Esophagus muscularis mucosa (tissue), 4 donors: Measurements from ENCODE around the gene F10. TPM values are rescaled to one million over a fixed set of nuclear protein-coding genes. Genes with fewer than 3 reads are reported as not detected.

Experiments
- DNase-seq: peaks from one replicate; pipeline ENCODE4 v3.0.0-alpha.2; 2017; ENCODE audit errors: extremely low spot score
- H3K27ac ChIP-seq, 4 donors: fragments of 200-600 bp; sonication (generic); replicated peaks in 1 of 4; 1 replicate in 3 of 4; 2 replicates in 1 of 4; pipeline ENCODE4 v1.5.1; 2016 to 2019; ENCODE audit warnings: mild to moderate bottlenecking in 1 of 4
- H3K27me3 ChIP-seq, 4 donors: fragments of 200-600 bp; sonication (generic); one replicate each; pipeline versions ENCODE4 v1.5.1 to v1.6.0; 2016 to 2019
- H3K36me3 ChIP-seq, 4 donors: fragments of 200-600 bp; sonication (generic); one replicate each; pipeline ENCODE4 v1.5.1; 2016 to 2019
- H3K4me1 ChIP-seq, 4 donors: fragments of 200-600 bp; sonication (generic); one replicate each; pipeline ENCODE4 v1.5.1; 2016 to 2019
- H3K4me3 ChIP-seq, 4 donors: fragments of 200-600 bp; sonication (generic); 1 replicate in 2 of 4; 2 replicates in 2 of 4; pipeline ENCODE4 v1.5.1; 2016 to 2019; ENCODE audit warnings: mild to moderate bottlenecking in 4 of 4, moderate library complexity in 1 of 4
- H3K9me3 ChIP-seq, 4 donors: fragments of 200-600 bp; sonication (generic); 1 replicate in 3 of 4; 2 replicates in 1 of 4; pipeline ENCODE4 v1.5.1; 2016 to 2019
- EP300 ChIP-seq: sonication (generic); formaldehyde crosslinking; IDR thresholded peaks from one replicate; pipeline ENCODE4 v1.6.1; 2017; ENCODE audit warnings: antibody characterized with exemption
- POLR2A ChIP-seq: fragments of 450-650 bp; IDR thresholded peaks from one replicate; pipeline ENCODE4 v1.6.1; 2017; ENCODE audit warnings: antibody characterized with exemption, moderate library complexity, mild to moderate bottlenecking, low read depth
- POLR2AphosphoS5 ChIP-seq, 2 donors: sonication (generic); formaldehyde crosslinking; IDR thresholded peaks; one replicate each; pipeline ENCODE4 v1.6.1; 2017; ENCODE audit warnings: antibody characterized with exemption in 2 of 2
- WGBS: methylation state at CpG from one replicate; pipeline ENCODE4 v1.1.5; 2018; 5-methylcytosine and 5-hydroxymethylcytosine counted together
- intact Hi-C: fragments of 100-400 bp; cut with DNase I; formaldehyde crosslinking; loops from one replicate; pipeline ENCODE4 v1.15.1; 2023
- total RNA-seq, 4 donors: library from RNA; depleted of rRNA; stranded (reverse); fragments of >200 nt; gene quantifications; one replicate each; pipeline versions ENCODE4 v1.1.0 to v1.2.1, GENCODE V29; 2016
- TF ChIP-seq, protein P1 (sequence below), 3 experiments: fragments of 200-600 bp in 2 of 3; fragments of 450-650 bp in 1 of 3; sonication (generic) in 2 of 3; IDR thresholded peaks; one replicate each; pipeline ENCODE4 v1.5.1; 2017 to 2019; ENCODE audit warnings: antibody characterized with exemption in 3 of 3, mild to moderate bottlenecking in 2 of 3, moderate library complexity in 1 of 3

Gene F10
- total RNA-seq, 4 donors from 2014 or later = 4.6 to 20.5 (median 11.7) TPM

DNA sequence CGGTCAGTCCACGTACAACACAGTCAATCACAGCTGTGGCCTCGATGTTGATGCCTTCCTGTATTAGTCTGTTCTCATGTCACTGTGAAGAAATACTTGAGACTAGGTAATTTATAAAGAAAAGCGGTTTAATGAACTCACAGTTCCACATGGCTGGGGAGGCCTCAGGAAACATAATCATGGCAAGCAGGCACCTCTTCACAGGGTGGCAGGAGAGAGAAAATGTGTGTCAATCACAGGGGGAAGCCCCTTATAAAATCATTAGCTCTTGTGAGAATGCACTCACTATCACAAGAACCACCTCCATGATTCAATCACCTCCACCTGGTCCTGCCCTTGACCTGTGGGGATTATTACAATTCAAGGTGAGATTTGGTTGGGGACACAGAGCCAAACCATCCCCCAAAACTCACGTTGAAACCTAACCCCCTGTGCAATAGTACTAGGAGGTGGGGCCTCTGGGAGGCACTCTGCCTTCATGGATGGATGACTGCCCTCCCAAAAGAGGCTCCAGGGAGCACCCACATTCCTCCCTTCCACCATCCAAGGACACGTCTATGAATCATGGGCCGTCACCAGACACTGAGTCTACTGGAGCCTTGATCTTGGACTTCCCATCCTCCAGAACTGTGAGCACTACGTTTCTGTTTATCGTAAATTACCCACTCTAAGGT lies 33.5 kb downstream of the F10 start:
- no peak for TF ChIP-seq EP300
- no peak for TF ChIP-seq POLR2A
- no peak for TF ChIP-seq POLR2AphosphoS5 (IDR thresholded peaks at IDR 0.05)
- TF ChIP-seq, protein P1, sequence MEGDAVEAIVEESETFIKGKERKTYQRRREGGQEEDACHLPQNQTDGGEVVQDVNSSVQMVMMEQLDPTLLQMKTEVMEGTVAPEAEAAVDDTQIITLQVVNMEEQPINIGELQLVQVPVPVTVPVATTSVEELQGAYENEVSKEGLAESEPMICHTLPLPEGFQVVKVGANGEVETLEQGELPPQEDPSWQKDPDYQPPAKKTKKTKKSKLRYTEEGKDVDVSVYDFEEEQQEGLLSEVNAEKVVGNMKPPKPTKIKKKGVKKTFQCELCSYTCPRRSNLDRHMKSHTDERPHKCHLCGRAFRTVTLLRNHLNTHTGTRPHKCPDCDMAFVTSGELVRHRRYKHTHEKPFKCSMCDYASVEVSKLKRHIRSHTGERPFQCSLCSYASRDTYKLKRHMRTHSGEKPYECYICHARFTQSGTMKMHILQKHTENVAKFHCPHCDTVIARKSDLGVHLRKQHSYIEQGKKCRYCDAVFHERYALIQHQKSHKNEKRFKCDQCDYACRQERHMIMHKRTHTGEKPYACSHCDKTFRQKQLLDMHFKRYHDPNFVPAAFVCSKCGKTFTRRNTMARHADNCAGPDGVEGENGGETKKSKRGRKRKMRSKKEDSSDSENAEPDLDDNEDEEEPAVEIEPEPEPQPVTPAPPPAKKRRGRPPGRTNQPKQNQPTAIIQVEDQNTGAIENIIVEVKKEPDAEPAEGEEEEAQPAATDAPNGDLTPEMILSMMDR (IDR thresholded peaks at IDR 0.05) = no peak
- WGBS = 92% methylated on average over 8 of the region's 9 CpGs

DNA sequence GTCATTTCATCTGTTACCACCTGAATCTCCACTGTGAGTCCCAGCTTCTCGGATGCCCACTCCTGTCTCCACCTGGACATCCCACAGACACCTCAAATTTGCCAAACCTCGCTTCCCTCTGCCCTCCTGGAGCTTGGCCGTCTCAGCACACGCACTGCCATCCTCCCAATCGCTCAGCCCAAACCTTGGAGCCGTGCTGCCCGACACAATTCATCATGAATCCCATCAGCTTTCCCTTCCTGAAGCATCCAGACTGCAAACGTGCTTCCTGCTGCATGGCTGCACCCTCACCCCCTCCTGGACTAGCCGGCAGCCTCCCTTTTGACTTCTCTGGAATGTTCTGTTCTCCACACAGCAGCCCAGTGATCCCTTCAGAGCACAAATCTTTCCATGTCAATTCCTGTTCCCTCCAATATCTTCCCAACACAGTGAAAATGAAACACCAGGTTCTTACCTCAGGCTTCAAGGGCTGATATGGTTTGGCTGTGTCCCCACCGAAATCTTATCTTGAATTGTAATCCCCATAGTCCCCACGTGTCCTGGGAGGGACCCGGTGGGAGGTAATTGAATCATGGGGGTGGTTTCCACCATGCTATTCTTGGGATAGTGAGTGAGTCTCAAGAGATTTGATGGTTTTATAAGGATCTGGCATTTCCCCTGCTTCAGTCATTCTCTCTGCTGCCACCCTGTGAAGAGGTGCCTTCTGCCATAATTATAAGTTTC lies 34.8 kb downstream of the F10 start:
- Histone ChIP-seq H3K27ac (no peak overlapping the region), H3K36me3 (no peaks in the 10 kb centered on the region), H3K4me1 (peaks cover 13 to 20% (median 18%) of the 10 kb centered on the region in 4 donors), H3K27me3 (peaks cover 0 to 27% (median 5%) of the 10 kb centered on the region in 4 donors), H3K4me3 (no peak overlapping the region), H3K9me3 (no peaks in the 10 kb centered on the region)
- 68% methylated on average over 12 of the region's 12 CpGs for WGBS
- intact Hi-C loops = loop anchor here (10.0 kb wide), 1 partner anchor 327 kb away; no protein-coding TSS in a partner anchor
- DNase-seq = no peak
- TF ChIP-seq EP300 (no peak), POLR2AphosphoS5 (IDR thresholded peaks at IDR 0.05) (no peak)
- TF ChIP-seq, protein P1 (IDR thresholded peaks at IDR 0.05) = no peak

More for the DNA sequence above, 33.5 kb downstream of the F10 start:
- intact Hi-C loops = loop anchor here (2.0 to 10.0 kb wide), 2 partner anchors 53 to 329 kb away; partner anchors contain the start of genes CUL4A and PCID2
- Histone ChIP-seq H3K4me1 (peaks cover 18 to 25% (median 22%) of the 10 kb centered on the region in 4 donors), H3K27me3 (peaks cover 0 to 21% (median 2%) of the 10 kb centered on the region in 4 donors), H3K4me3 (no peak overlapping the region), H3K36me3 (no peaks in the 10 kb centered on the region), H3K27ac (no peak overlapping the region), H3K9me3 (no peaks in the 10 kb centered on the region)
- DNase-seq = no peak

DNA sequence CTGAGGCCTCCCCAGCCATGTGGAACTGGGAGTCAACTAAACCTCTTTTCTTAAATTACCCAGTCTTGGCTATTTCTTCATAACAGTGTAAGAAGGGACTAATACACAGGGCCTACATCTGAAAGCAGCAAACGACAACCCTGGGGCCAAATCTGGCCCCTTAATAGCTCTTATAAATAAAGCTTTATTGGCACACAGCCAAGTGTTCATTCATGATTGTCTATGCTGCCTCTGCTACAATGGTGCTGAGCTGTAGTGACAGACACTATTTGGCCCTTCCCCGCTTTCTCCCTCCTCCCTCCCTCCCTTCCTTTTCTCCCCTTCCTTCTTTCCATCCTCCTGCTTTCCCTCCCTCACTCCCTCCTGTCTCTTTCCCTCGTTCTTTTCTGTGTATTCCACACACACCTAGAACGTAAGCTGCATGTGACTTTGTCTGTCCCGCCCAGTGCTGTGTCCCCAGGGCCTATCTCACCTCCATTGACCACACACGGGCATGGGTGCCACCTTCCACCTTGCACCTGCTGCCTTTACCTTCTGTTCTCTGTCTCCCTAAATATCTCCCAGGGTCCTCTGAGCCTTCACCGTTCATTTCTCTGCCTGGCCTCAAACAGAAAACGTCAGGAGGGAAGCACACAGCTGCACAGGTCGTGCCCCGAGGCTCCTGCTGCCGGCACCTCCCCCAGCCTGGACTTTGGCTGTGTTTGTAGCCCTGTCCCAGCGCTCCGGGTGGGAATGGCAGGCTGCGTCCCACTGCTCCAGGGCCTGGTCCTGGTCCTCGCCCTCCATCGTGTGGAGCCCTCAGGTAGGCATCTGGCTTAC lies 35.5 kb downstream of the F10 start, which contains the start of gene PROZ:
PROZ (plus strand) TSS at position 720 of the 819 bp plus-strand sequence; CDS start at position 733, 13 bp downstream.
- DNase-seq = no peak
- no peak within 1 kb of the TSS for H3K27ac ChIP-seq
- H3K4me3 ChIP-seq = no peak within 1 kb of the TSS
- no peaks in the 10 kb centered on the region for H3K36me3 ChIP-seq
- TF ChIP-seq EP300 (no peak), POLR2A (no peak), POLR2AphosphoS5 (IDR thresholded peaks at IDR 0.05) (no peak)
- TF ChIP-seq, protein P1 (IDR thresholded peaks at IDR 0.05) = no peak
- intact Hi-C loops = loop anchor here (10.0 kb wide), 1 partner anchor 327 kb away; no protein-coding TSS in a partner anchor
- no peaks in the 10 kb centered on the region for H3K9me3 ChIP-seq
- peaks cover 0 to 33% (median 7%) of the 10 kb centered on the region in 4 donors for H3K27me3 ChIP-seq
- WGBS = 62% methylated on average over 11 of the region's 16 CpGs
- H3K4me1 ChIP-seq = peaks cover 6 to 12% (median 10%) of the 10 kb centered on the region in 4 donors

DNA sequence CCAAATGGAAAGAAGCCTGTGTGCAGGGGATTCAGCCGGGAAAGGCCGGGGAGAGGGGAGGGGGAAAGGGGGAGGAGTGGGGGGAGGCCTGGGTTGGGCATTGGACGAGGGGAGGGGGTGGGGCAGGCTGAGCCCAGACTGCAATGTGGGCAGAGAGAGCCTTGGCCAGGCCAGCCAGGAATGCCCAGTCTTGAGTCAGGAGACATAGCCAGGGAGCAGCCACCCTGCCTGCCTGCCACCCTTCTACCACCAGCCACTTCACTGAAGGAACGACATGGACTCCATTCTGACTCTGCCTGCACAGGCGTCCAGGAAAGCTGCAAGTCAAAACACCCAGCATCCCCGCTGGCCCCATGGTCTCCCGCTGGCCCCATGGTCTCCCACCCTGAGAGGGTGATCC lies 36.3 kb downstream of the F10 start:
- peaks cover 0 to 41% (median 10%) of the 10 kb centered on the region in 4 donors for H3K27me3 ChIP-seq
- DNase-seq = no peak
- H3K27ac ChIP-seq = no peak overlapping the region
- 66% methylated on average over 4 of the region's 7 CpGs for whole genome bisulfite sequencing
- H3K4me3 ChIP-seq = no peak overlapping the region
- TF ChIP-seq POLR2AphosphoS5 (IDR thresholded peaks at IDR 0.05) (no peak), EP300 (no peak), POLR2A (no peak)
- TF ChIP-seq, protein P1 (IDR thresholded peaks at IDR 0.05) = no peak
- no peaks in the 10 kb centered on the region for H3K36me3 ChIP-seq
- H3K9me3 ChIP-seq = no peaks in the 10 kb centered on the region
- peaks cover 0 to 6% (median 6%) of the 10 kb centered on the region in 4 donors for H3K4me1 ChIP-seq
- intact Hi-C loops = loop anchor here (10.0 kb wide), 1 partner anchor 326 kb away; no protein-coding TSS in a partner anchor
